ENCODE results near the gene TNS2.
A peak's percentile ranks its signal among the peaks of the same experiment; 100 is the strongest.

The TNS2 gene

GRCh38 chr12:53042607-53043454 lies 7.0 kb upstream of the TNS2 start:
- no peak for DNase-seq

DNA sequence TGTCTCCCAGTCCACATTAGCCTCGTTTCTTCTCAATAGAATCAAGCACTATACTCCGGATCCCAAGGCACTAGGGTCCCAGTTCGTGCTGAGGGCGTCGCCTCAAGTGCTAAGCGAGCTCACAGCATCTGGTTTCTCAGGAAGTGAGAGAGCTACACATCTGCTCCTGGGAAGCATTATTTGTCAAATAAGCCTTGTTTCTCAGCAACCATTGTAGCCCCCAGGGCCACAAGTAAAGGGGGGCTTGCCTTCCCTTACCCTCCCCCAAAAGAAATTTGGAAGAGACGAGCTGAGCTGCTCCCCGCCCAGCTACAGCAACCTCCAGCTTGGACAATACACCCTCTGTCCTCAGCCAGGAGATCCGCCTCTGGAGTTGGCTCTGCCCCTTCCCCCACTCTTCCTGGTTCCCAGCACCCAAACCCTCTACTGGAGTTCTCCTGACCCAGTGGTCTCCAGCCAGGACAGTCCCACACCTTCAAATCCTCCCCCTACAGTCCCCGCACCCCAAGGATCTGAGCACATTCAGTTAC lies 5.7 kb upstream of the TNS2 start:
- no peak for DNase-seq

GRCh38 chr12:53044896-53045695 lies 4.8 kb upstream of the TNS2 start:
- DNase-seq: no peak

- no peak for DNase-seq
Observed at GRCh38 chr12:53045696-53046045, 4.2 kb upstream of the TNS2 start.

DNA sequence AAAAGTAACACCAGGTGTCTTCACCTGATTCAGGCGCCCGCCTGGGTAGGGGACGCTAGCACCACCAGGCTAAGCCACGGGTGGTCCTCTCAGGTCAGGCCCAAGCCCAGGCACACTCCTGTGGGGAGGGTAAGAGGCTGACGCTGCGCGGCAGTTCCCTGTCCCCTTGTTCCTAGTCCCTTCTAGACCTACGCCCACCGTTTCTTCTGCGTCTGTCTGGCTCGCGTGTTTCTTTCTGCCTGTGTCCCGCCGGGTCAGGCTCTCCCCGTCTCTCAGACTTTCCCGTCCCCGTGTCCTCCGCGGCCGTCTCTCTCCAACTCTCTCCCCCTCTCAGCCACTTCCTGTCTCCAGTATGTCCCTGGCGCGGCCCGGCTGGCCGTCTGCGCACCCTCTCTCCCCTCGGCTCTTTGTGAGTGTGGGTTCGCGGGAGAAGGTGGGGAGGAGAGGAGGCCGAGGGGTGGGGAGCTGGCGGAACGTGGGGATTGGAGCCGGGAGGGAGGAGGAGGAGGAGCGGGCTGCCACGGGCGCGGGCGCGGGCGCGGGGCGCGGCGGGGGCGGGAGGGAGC lies 3.1 kb upstream of the TNS2 start:
- DNase-seq: peak; percentile 91

GRCh38 chr12:53047221-53048032 lies 2.4 kb upstream of the TNS2 start:
- peak; percentile 92 for DNase-seq

- no peak for DNase-seq
Observed at GRCh38 chr12:53048033-53048779, 1.7 kb upstream of the TNS2 start.

- peak; percentile 66 for DNase-seq
Observed at GRCh38 chr12:53048780-53049401, 974 bp upstream of the TNS2 start.

DNA sequence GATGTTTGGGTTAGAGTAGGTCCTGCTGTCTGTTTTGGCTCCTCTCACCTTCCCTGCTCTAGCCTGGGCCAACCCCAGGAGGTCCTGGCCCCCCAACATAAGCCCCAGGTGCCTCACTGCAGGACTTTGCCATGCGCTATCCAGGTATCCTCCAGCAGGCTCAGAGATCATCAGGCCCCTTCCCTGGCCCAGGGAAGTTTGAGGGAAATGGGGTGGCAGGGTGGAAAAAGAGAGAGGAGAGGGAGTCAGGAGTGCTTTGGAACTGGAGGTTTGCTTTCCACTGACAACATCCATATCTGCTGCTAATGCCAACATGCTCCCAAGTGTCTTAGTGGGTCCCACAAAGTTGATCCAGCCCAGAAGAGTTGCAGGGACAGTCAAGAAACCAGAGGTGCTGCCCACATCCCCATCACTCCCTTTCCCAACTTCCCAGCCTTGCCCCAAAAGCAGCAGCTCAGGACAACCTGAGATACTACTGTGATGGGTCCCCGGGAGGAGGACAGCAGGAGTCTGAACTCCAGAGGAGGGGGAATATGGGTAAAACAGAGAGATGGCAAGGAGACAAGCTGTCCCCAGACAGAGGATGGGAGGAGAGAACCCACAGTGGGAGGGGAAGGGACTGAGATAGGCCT lies 677 bp downstream of the TNS2 start:
- DNase-seq: no peak

GRCh38 chr12:53051058-53051880 lies 1.4 kb downstream of the TNS2 start:
- peak; percentile 37 for DNase-seq

DNA sequence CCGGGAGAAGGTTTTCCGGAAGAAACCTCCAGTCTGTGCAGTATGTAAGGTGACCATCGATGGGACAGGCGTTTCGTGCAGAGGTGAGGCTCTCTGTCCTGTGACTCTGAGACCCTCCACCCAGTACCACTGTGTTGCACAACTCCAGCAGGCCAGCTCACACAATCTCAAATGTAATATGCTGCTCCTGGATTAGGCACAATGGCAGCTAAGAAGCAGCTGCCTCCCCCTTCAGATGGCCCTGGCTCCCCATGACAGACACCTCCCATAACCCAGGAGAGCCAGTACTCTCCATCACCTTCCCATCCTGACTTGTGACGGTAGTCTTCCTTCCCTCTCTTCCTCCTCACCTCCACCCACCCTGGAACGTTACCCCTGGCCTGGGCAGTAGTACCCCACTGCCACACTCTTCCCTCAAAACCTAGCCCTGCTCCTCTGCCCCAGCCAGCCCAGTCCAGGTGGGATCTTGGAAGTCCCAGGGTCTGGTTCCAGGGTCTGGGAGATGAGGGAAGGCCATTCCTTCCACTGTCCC lies 2.1 kb downstream of the TNS2 start:
- no peak for DNase-seq

- DNase-seq: peak; percentile 85
Observed at GRCh38 chr12:53052419-53053217, 2.8 kb downstream of the TNS2 start.

DNA sequence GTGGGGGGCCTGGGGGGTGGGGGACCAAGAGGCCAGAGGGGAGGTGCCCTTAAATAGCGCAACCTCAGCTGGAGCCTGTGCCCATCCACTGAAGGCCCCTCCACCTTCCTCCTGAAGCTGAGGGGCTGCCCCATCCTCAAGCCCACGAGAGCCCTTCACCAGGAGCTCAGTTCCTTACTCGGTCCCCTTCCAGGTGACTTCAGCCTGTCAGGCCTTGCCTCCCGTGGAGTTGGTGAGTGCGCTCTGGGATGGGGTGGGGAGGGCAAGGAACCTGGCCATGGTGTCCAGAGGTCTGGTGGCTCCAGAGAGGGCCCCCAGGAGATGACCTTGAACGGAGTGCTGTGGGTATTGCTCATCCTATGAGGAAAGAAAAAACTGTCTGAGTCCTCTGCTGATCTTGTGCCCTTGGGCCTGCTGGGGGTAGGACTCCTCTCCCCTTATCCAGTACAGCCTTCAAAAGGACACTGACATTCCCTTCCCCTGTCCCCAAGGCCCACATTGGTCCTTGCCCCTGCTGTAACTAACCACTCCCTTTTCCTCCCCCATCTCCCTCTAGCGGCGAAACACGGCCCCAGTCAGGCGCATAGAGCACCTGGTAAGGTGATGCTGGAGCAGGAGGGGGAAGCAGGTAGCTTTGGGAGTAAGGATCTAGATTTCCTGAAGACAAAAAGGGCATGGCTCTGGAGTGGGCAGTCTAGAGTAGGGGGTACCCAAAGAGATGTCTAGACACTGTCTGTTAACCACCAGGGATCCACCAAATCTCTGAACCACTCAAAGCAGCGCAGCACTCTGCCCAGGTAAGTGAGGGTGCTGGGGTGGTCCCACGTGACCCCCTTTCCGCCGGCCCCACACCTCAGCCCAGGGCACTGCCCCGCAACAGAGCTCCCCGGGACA lies 3.6 kb downstream of the TNS2 start:
- no peak for DNase-seq

DNA sequence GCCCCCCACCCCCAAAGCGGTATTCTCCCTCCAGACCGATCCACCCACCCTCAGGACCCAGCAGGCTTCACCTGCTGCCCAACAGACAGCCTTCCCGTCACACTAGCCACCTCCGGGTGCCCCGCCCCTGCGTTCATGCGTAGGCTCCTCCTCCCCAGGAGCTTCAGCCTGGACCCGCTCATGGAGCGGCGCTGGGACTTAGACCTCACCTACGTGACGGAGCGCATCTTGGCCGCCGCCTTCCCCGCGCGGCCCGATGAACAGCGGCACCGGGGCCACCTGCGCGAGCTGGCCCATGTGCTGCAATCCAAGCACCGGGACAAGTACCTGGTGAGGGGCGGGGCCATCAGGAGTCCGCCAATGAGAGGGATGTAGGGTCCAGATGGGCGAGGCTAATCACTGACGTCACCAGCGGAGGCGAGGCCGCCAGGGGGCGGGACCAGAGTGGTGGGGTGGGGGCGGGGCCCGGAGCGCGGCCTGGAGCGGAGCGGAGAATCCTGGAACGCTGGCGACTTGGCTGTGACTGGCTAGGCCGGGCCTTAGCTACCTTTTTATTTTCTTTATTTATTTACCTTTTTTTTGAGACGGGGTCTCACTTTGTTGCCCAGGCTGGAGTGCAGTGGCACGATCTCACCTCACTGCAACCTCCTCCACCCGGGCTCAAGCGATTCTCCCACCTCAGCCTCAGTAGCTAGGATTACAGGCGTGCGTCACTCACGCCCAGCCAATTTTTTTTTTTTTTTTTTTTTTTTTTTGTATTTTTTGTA lies 4.4 kb downstream of the TNS2 start:
- DNase-seq: peak; percentile 88

DNA sequence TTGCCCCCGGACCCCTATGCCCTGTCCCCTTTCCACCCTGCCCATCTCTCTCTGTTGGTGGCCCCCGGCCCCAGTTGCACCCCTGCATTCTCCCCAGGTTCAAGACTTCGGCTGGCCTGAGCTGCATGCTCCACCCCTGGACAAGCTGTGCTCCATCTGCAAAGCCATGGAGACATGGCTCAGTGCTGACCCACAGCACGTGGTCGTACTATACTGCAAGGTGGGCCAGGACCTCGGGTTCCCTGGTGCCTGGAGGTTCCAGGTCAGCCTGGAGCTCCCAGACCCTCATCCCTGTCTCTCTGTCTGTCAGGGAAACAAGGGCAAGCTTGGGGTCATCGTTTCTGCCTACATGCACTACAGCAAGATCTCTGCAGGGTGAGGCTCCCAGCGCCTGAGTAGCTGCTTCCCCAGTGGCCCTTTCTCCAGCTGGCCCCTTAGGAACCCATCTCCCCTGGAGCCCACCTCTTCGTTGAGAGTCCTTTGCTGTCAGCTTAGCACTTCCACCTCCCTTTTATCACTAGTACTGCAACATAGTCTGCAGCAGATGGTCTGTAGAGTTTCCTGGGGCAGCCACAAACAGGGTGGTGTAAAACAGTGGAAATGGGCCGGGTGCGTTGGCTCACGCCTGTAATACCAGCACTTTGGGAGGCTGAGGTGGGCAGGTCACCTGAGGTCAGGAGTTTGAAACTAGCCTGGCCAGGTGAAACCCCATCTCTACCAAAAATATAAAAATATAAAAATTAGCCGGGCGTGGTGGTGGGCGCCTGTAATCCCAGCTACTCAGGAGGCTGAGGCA lies 5.8 kb downstream of the TNS2 start:
- DNase-seq: no peak

DNA sequence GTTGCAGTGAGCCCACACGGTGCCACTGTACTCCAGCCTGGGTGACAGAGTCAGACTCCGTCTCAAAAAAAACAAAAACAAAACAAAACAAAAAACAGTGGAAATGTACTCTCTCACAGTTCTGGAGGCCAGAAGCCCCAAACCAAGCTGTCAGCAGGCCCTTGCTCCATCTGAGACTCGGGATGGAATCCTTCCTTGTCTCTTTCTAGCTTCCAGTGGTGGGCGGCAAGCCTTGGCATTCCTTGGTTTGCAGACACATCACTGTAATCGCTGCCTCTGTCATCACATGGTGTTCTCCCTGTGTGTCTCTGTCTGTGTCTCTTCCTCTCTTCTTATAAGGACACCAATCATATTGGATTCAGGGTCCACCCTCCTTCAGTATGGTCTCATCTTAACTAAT lies 6.4 kb downstream of the TNS2 start:
- no peak for DNase-seq

Data from fibroblast of upper back skin (primary cell).